Subcutaneous abdominal adipose tissue (tissue), 5 donors: Measurements from ENCODE around the gene ADAMTS17.

Experiments
- H3K27ac ChIP-seq: one replicate; pipeline ENCODE4 v1.7.0; 2013; ENCODE audit warnings: low read depth, mild to moderate bottlenecking, inconsistent platforms, low read length, moderate library complexity
- H3K27me3 ChIP-seq, 5 donors: one replicate each; pipeline ENCODE4 v1.7.0; 2013; ENCODE audit warnings: low read length in 5 of 5, inconsistent platforms in 1 of 5; ENCODE audit not compliant: control insufficient read depth in 5 of 5, insufficient read depth in 4 of 5
- H3K36me3 ChIP-seq, 5 donors: one replicate each; pipeline ENCODE4 v1.7.0; 2013; ENCODE audit warnings: low read length in 5 of 5; ENCODE audit not compliant: control insufficient read depth in 5 of 5, insufficient read depth in 5 of 5
- H3K4me1 ChIP-seq, 5 donors: one replicate each; pipeline ENCODE4 v1.7.0; 2013; ENCODE audit warnings: low read length in 5 of 5, mild to moderate bottlenecking in 3 of 5, moderate library complexity in 1 of 5; ENCODE audit not compliant: control insufficient read depth in 5 of 5, insufficient read depth in 5 of 5
- H3K4me3 ChIP-seq, 5 donors: one replicate each; pipeline ENCODE4 v1.7.0; 2013; ENCODE audit warnings: low read length in 5 of 5, low read depth in 1 of 5
- H3K9ac ChIP-seq, 5 donors: one replicate each; pipeline ENCODE4 v1.7.0; 2013; ENCODE audit warnings: low read length in 5 of 5, mild to moderate bottlenecking in 4 of 5, moderate library complexity in 3 of 5
- H3K9me3 ChIP-seq, 5 donors: one replicate each; pipeline ENCODE4 v1.7.0; 2013; ENCODE audit warnings: low read length in 5 of 5; ENCODE audit not compliant: control insufficient read depth in 5 of 5
- donor health status: healthy.
- donor health status: healthy.
- donor health status: healthy.
- donor health status: healthy.
- donor health status: healthy.

Gene ADAMTS17

GRCh38 chr15:100190675-100191074 lies 151.1 kb downstream of the ADAMTS17 start:
- no peak overlapping the region for H3K27ac ChIP-seq
- H3K27me3 ChIP-seq = no peaks in the 10 kb centered on the region
- no peaks in the 10 kb centered on the region for H3K36me3 ChIP-seq
- peaks cover 0 to 2% (median 0%) of the 10 kb centered on the region in 5 donors for H3K4me1 ChIP-seq
- H3K9ac ChIP-seq = no peak overlapping the region
- H3K9me3 ChIP-seq = no peaks in the 10 kb centered on the region
- H3K4me3 ChIP-seq = no peak overlapping the region

- no peak overlapping the region for H3K4me3 ChIP-seq
- H3K36me3 ChIP-seq = no peaks in the 10 kb centered on the region
- no peak overlapping the region for H3K27ac ChIP-seq
- no peak overlapping the region for H3K9ac ChIP-seq
- peaks cover 0 to under 1% (median 0%) of the 10 kb centered on the region in 5 donors for H3K27me3 ChIP-seq
- no peaks in the 10 kb centered on the region for H3K9me3 ChIP-seq
- H3K4me1 ChIP-seq = peaks cover 0 to 2% (median 0%) of the 10 kb centered on the region in 5 donors
Observed at GRCh38 chr15:100189849-100190248, 151.9 kb downstream of the ADAMTS17 start.

GRCh38 chr15:100189319-100189718 lies 152.5 kb downstream of the ADAMTS17 start:
- no peak overlapping the region for H3K9ac ChIP-seq
- H3K4me3 ChIP-seq = no peak overlapping the region
- no peak overlapping the region for H3K27ac ChIP-seq
- no peaks in the 10 kb centered on the region for H3K9me3 ChIP-seq
- peaks cover 0 to 3% (median 0%) of the 10 kb centered on the region in 5 donors for H3K27me3 ChIP-seq
- no peaks in the 10 kb centered on the region for H3K36me3 ChIP-seq
- peaks cover 0 to 2% (median 0%) of the 10 kb centered on the region in 5 donors for H3K4me1 ChIP-seq

GRCh38 chr15:100187677-100188076 lies 154.1 kb downstream of the ADAMTS17 start:
- H3K36me3 ChIP-seq = no peaks in the 10 kb centered on the region
- H3K4me1 ChIP-seq = peaks cover 0 to 2% (median 0%) of the 10 kb centered on the region in 5 donors
- H3K9me3 ChIP-seq = no peaks in the 10 kb centered on the region

GRCh38 chr15:100186960-100187359 lies 154.8 kb downstream of the ADAMTS17 start:
- Histone ChIP-seq H3K27me3 (peaks cover 0 to 3% (median 0%) of the 10 kb centered on the region in 5 donors), H3K4me1 (no peaks in the 10 kb centered on the region), H3K9me3 (no peaks in the 10 kb centered on the region), H3K4me3 (no peak overlapping the region), H3K9ac (no peak overlapping the region), H3K36me3 (no peaks in the 10 kb centered on the region), H3K27ac (no peak overlapping the region)

More at GRCh38 chr15:100187677-100188076, 154.1 kb downstream of the ADAMTS17 start:
- H3K4me3 ChIP-seq = no peak overlapping the region
- no peak overlapping the region for H3K9ac ChIP-seq
- H3K27ac ChIP-seq = no peak overlapping the region
- peaks cover 0 to 3% (median 0%) of the 10 kb centered on the region in 5 donors for H3K27me3 ChIP-seq

GRCh38 chr15:100186366-100186765 lies 155.4 kb downstream of the ADAMTS17 start:
- Histone ChIP-seq H3K4me3 (no peak overlapping the region), H3K9ac (no peak overlapping the region), H3K27me3 (peaks cover 0 to 3% (median 0%) of the 10 kb centered on the region in 5 donors), H3K4me1 (no peaks in the 10 kb centered on the region), H3K9me3 (no peaks in the 10 kb centered on the region), H3K36me3 (no peaks in the 10 kb centered on the region), H3K27ac (no peak overlapping the region)

- H3K9ac ChIP-seq = no peak overlapping the region
- H3K27ac ChIP-seq = no peak overlapping the region
- no peak overlapping the region for H3K4me3 ChIP-seq
- H3K36me3 ChIP-seq = no peaks in the 10 kb centered on the region
- no peaks in the 10 kb centered on the region for H3K4me1 ChIP-seq
- H3K9me3 ChIP-seq = no peaks in the 10 kb centered on the region
- peaks cover 0 to 3% (median 0%) of the 10 kb centered on the region in 5 donors for H3K27me3 ChIP-seq
Observed at GRCh38 chr15:100183921-100184495, 157.8 kb downstream of the ADAMTS17 start.

GRCh38 chr15:100180921-100181320 lies 160.9 kb downstream of the ADAMTS17 start:
- peaks cover 0 to 2% (median 0%) of the 10 kb centered on the region in 5 donors for H3K4me1 ChIP-seq
- no peaks in the 10 kb centered on the region for H3K36me3 ChIP-seq
- H3K27ac ChIP-seq = no peak overlapping the region
- no peaks in the 10 kb centered on the region for H3K9me3 ChIP-seq
- no peak overlapping the region for H3K9ac ChIP-seq
- no peak overlapping the region for H3K4me3 ChIP-seq
- peaks cover 0 to 3% (median 0%) of the 10 kb centered on the region in 5 donors for H3K27me3 ChIP-seq

- Histone ChIP-seq H3K27me3 (no peaks in the 10 kb centered on the region), H3K9ac (no peak overlapping the region), H3K36me3 (no peaks in the 10 kb centered on the region), H3K4me3 (no peak overlapping the region), H3K9me3 (peaks cover 3 to 33% (median 26%) of the 10 kb centered on the region in 5 donors), H3K4me1 (peaks cover 0 to 7% (median 0%) of the 10 kb centered on the region in 5 donors), H3K27ac (no peak overlapping the region)
Observed at GRCh38 chr15:100175406-100176114, 166.2 kb downstream of the ADAMTS17 start.

- Histone ChIP-seq H3K36me3 (no peaks in the 10 kb centered on the region), H3K4me3 (no peak overlapping the region), H3K4me1 (peaks cover 0 to 7% (median 0%) of the 10 kb centered on the region in 5 donors), H3K27ac (no peak overlapping the region), H3K9ac (no peak overlapping the region), H3K9me3 (peaks cover 3 to 33% (median 26%) of the 10 kb centered on the region in 5 donors), H3K27me3 (no peaks in the 10 kb centered on the region)
Observed at GRCh38 chr15:100174904-100175275, 166.9 kb downstream of the ADAMTS17 start.
